ENCODE results near the gene LRP2BP. TPM values are rescaled to one million over a fixed set of nuclear protein-coding genes. Genes with fewer than 3 reads are reported as not detected.

Gene LRP2BP
- total RNA-seq, 1 experiment from 2014 or later, result 0.85 TPM

GRCh38 chr4:185421366-185422124 lies 25.8 kb upstream of the LRP2BP start:
- H3K36me3 ChIP-seq (ENCODE audit: low read depth), result no peaks in the 10 kb centered on the region
- H3K27me3 ChIP-seq (ENCODE audit: insufficient read depth, low read depth), result no peaks in the 10 kb centered on the region
- 0 out of 2 replicates have a peak, but pooled peaks cover 4% of the 10 kb centered on the region for H3K79me2 ChIP-seq (ENCODE audit: low read depth)
- H3F3A ChIP-seq (ENCODE audit: insufficient read depth, low read depth), result no peaks in the 10 kb centered on the region
- ChIA-PET POLR2A (ENCODE audit: unreplicated experiment) (no interaction called here), CTCF (no interaction called here)
- H3K4me3 ChIP-seq, result no peak overlapping the region
- no peak overlapping the region for H3K4me2 ChIP-seq
- no peaks in the 10 kb centered on the region for H4K20me1 ChIP-seq (ENCODE audit: insufficient read depth)
- H3K4me1 ChIP-seq (replicated peaks; ENCODE audit: insufficient read depth), result peaks cover 10% of the 10 kb centered on the region
- no peaks in the 10 kb centered on the region for H3K9me2 ChIP-seq (ENCODE audit: insufficient read depth)
- BruUV-seq (replicated peaks), result no TSS peak
- TF ChIP-seq EZH2 (IDR thresholded peaks at IDR 0.05; ENCODE audit: low read depth) (no peak), CTCF (conservative IDR thresholded peaks at IDR 0.05) (no peak)
- intact Hi-C loops (cut with micrococcal nuclease; ENCODE audit: unreplicated experiment), result no loop called here
- no peak for DNase-seq
- no peak overlapping the region for H2AFZ ChIP-seq
- no peaks in the 10 kb centered on the region for H3K9me3 ChIP-seq (ENCODE audit: insufficient read depth, low read depth)
- no peak overlapping the region for H3K27ac ChIP-seq

GRCh38 chr4:185416955-185417354 lies 21.2 kb upstream of the LRP2BP start:
- H3F3A ChIP-seq (ENCODE audit: insufficient read depth, low read depth), result no peaks in the 10 kb centered on the region
- H3K4me1 ChIP-seq (replicated peaks; ENCODE audit: insufficient read depth), result no peaks in the 10 kb centered on the region

GRCh38 chr4:185412412-185412811 lies 16.7 kb upstream of the LRP2BP start:
- no peaks in the 10 kb centered on the region for H3K79me2 ChIP-seq (ENCODE audit: low read depth)
- TF ChIP-seq EZH2 (IDR thresholded peaks at IDR 0.05; ENCODE audit: low read depth) (no peak), CTCF (conservative IDR thresholded peaks at IDR 0.05) (no peak)
- no peaks in the 10 kb centered on the region for H3F3A ChIP-seq (ENCODE audit: insufficient read depth, low read depth)
- no peaks in the 10 kb centered on the region for H3K4me1 ChIP-seq (replicated peaks; ENCODE audit: insufficient read depth)
- no peaks in the 10 kb centered on the region for H4K20me1 ChIP-seq (ENCODE audit: insufficient read depth)
- ChIA-PET CTCF (no interaction called here), POLR2A (ENCODE audit: unreplicated experiment) (no interaction called here)
- no TSS peak for BruUV-seq (replicated peaks)
- no peak overlapping the region for H3K27ac ChIP-seq
- no peak overlapping the region for H3K4me3 ChIP-seq
- no peaks in the 10 kb centered on the region for H3K36me3 ChIP-seq (ENCODE audit: low read depth)
- intact Hi-C loops (cut with micrococcal nuclease; ENCODE audit: unreplicated experiment), result no loop called here
- H3K9me2 ChIP-seq (ENCODE audit: insufficient read depth), result no peaks in the 10 kb centered on the region
- H3K9me3 ChIP-seq (ENCODE audit: insufficient read depth, low read depth), result no peaks in the 10 kb centered on the region
- no peak for DNase-seq
- no peak overlapping the region for H2AFZ ChIP-seq
- no peaks in the 10 kb centered on the region for H3K27me3 ChIP-seq (ENCODE audit: insufficient read depth, low read depth)
- no peak overlapping the region for H3K4me2 ChIP-seq

More at GRCh38 chr4:185416955-185417354, 21.2 kb upstream of the LRP2BP start:
- intact Hi-C loops (cut with micrococcal nuclease; ENCODE audit: unreplicated experiment), result no loop called here
- POLR2A ChIA-PET (ENCODE audit: unreplicated experiment), result no interaction called here
- no peak overlapping the region for H3K27ac ChIP-seq
- BruUV-seq (replicated peaks), result no TSS peak
- no peak for DNase-seq
- CTCF ChIA-PET, result no interaction called here
- no peaks in the 10 kb centered on the region for H3K9me3 ChIP-seq (ENCODE audit: insufficient read depth, low read depth)
- H3K36me3 ChIP-seq (ENCODE audit: low read depth), result no peaks in the 10 kb centered on the region
- H3K4me3 ChIP-seq, result no peak overlapping the region
- no peaks in the 10 kb centered on the region for H4K20me1 ChIP-seq (ENCODE audit: insufficient read depth)
- H3K9me2 ChIP-seq (ENCODE audit: insufficient read depth), result no peaks in the 10 kb centered on the region
- no peaks in the 10 kb centered on the region for H3K27me3 ChIP-seq (ENCODE audit: insufficient read depth, low read depth)
- no peak overlapping the region for H3K4me2 ChIP-seq
- H3K79me2 ChIP-seq (ENCODE audit: low read depth), result no peaks in the 10 kb centered on the region
- no peak for TF ChIP-seq EZH2 (IDR thresholded peaks at IDR 0.05; ENCODE audit: low read depth)
- no peak for TF ChIP-seq CTCF (conservative IDR thresholded peaks at IDR 0.05)
- H2AFZ ChIP-seq, result no peak overlapping the region

Measured in PC-9 (cell line).